GM13976 (cell line): ENCODE results near the gene RSPO4.

Source experiments
- DNase-seq: peaks from one replicate; pipeline ENCODE4 v3.0.0; 2012; ENCODE audit warnings: low spot score
- CTCF ChIP-seq: IDR thresholded peaks from 2 replicates; pipeline ENCODE4 v1.5.1; 2012; ENCODE audit warnings: borderline replicate concordance, mild to moderate bottlenecking; ENCODE audit not compliant: insufficient read depth; ENCODE audit errors: extremely low read depth, missing control alignments, control extremely low read depth
- in situ Hi-C: fragments of 300-500 bp; cut with MboI; formaldehyde crosslinking; loops from one replicate; pipeline ENCODE4 v1.12.0; 2022; ENCODE audit warnings: low sequenced_read_pairs, mixed read lengths, inconsistent platforms; ENCODE audit not compliant: unreplicated experiment

Gene RSPO4

GRCh38 chr20:910870-911770 is 91.0 kb downstream of the RSPO4 start:
- in situ Hi-C loops: no loop called here
- TF ChIP-seq CTCF: no peak

GRCh38 chr20:910132-910869 is 91.8 kb downstream of the RSPO4 start:
- no peak for DNase-seq
- no peak for TF ChIP-seq CTCF
- in situ Hi-C loops: no loop called here

More at GRCh38 chr20:910870-911770, 91.0 kb downstream of the RSPO4 start:
- DNase-seq: no peak

GRCh38 chr20:909641-910040 is 92.5 kb downstream of the RSPO4 start:
- no peak for TF ChIP-seq CTCF
- in situ Hi-C loops: no loop called here
- no peak for DNase-seq
